GM12801 (cell line): ENCODE measurements around the gene MRPS16.

ENCODE experiments used
- TF ChIP-seq, protein P1 (sequence below): IDR thresholded peaks from one replicate; pipeline ENCODE4 v1.5.1; 2011; ENCODE audit warnings: control low read depth; ENCODE audit not compliant: insufficient read length; ENCODE audit errors: extremely low read depth

The MRPS16 gene

DNA sequence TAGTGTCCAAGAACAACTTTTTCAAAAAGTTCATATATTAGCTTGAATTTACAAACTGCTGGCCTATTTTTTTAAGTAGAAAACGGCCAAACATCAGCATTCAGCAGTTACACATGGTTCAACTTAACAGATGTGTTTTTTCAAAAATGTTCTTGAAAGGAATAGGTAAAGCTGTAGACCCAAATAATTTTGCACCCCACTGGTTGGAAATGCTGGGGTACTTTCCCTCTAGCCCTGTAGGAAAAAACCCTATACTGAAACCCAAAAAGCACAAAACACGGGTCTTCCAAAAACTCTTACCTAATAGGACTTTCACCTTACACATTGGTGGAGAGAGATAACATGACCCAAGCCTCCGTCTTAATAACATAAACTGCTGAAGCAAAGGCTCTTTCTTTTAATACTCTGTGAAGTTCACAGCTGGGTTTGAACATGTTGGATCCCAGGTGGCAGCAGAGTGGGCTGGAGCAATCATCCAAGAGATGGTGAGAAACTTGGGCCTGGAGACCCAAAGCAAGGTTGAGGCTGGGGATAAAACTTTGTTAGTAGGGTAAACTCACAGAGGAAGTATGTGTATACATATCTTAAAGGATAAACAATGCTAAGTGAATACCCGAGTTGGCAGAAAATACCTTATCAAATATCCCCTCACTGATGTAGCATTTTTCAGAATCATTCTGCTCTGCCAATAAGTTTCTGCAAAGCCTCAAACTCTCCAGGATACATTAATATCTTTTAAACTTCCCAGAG lies 4.8 kb downstream of the MRPS16 start:
- TF ChIP-seq, protein P1, sequence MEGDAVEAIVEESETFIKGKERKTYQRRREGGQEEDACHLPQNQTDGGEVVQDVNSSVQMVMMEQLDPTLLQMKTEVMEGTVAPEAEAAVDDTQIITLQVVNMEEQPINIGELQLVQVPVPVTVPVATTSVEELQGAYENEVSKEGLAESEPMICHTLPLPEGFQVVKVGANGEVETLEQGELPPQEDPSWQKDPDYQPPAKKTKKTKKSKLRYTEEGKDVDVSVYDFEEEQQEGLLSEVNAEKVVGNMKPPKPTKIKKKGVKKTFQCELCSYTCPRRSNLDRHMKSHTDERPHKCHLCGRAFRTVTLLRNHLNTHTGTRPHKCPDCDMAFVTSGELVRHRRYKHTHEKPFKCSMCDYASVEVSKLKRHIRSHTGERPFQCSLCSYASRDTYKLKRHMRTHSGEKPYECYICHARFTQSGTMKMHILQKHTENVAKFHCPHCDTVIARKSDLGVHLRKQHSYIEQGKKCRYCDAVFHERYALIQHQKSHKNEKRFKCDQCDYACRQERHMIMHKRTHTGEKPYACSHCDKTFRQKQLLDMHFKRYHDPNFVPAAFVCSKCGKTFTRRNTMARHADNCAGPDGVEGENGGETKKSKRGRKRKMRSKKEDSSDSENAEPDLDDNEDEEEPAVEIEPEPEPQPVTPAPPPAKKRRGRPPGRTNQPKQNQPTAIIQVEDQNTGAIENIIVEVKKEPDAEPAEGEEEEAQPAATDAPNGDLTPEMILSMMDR: no peak

DNA sequence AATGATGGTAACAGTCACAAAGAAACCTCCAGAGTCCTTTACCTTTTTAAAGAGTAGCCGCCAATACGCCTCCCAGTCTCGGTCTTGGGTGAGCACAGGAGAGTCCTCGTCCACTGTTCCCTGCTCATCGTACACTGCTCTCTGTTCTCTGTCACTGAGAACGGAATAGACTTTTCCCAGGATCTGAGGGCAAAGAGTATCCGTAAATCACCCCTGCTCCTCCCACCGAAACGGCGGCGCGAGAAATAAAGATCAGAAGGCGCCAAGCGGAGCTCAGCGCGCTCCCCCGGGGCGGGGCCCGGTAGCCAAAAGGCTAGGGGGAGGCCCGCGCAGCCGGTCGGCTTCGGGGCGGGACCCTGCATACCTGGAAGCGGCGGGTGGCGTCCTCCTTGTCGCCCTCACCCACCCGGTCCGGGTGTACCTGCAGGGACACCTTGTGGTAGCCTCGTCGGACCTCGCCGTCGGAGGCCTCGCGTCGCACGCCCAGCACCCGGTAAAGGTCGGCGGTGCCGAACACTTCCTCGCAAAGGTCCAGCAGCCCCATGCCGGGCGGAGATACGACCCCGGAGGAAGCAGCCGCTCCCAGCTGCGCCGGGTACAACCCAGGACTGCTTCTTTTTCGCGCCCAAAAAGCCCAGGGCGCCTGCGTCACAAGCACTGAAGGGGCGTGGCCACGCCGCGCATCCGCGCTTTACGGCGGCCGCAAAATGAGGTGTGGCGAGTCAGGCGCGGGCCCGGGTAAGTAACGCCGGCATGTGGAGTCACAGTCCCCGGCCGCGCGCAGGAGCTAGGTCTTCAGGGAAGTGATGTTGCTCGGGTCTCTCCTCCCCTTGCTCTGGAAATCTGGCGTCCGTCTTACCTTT lies 5.6 kb downstream of the MRPS16 start, which contains the start of gene DNAJC9:
TSS of gene DNAJC9 (minus strand) at position 610 of the 863 bp plus-strand sequence. CDS start at position 544, 66 bp downstream.
- TF ChIP-seq, protein P1: no peak

DNA sequence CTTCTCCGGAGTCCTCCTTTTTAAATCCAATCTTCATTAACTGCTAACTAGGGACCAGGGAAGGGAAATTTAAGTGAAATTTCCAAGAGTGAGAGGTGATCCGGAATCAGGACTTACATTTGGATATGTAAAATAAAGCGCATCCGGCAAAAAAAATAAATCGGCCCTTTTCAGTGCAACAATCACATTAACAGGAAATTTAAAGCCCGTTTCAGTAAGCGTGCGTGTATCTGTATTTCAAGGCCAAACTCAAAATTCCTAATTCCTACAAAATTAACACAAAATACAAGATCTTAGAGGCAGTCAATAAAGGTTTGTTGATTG lies 6.2 kb downstream of the MRPS16 start:
- TF ChIP-seq, protein P1: no peak

DNA sequence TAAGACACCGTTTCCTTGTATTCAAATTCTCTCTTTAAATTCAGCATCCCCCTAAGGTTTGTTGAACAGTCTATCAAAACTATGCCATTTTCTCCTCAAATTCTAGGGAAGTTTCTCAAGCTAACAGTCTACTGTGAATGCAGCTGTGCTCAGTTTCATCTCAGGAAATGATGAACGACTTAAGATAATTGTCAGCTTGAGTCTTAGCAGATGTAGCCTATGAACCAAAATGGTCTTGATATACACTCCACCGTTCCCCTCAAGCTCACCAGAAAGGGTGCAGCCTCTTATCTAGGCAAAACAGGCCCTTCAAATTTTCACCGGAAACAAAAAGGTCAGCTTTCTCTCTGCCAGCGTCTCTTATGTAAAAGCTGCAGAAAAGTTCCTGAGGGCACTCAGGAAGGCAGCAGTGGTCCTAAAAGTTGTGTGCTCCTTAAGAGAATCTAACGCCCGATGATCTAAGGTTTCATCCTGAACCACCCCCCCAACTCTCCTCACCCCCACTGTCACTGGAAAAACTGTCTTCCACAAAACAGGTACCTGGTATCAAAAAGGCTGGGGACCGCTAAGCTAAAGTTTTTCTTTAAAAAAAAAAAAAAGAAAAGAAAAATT lies 7.5 kb downstream of the MRPS16 start:
- TF ChIP-seq, protein P1: no peak

DNA sequence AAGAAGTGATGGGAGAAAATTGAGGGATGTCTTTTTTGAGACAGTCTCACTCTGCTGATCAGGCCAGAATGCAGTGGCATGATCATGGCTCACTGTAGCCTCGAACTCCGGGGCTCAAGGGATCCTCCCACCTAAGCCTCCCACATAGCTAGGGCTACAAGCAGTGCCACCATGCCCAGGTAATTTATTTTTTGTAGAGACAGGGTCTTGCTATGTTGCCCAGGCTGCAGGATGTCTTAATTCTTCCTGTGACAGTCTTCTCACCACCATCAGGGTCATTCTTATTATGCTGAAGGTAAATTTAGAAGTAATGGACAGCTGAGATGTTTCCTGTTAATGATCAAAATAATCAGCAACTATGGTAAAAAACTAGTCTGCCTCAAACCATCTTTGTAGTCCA lies 12.5 kb downstream of the MRPS16 start:
- TF ChIP-seq, protein P1: no peak

DNA sequence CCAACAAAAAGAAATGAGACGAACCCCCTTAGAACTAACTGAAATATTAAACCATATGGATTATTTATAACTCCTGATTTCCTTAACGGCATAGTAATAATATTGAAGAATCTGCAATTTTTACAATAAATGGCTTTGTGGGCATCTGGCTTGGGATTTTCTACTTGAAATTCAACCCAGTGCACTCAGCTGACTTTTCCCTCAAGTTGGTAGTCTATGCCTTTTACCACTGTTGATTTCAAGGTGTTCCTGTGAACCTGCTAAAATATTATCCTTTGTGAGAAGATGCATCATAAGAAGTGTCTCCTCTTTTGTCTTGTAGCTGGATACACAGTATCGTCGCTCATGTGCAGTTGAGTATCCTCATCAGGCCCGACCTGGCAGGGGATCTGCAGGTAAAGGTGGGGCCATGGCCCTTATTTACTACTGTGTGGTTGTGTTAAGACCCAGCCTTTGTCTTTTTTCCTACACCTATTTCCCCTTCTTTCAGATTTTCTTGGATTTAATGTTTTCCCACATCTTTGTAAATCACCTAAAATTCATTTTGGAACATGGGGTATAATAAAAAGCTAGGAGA lies 13.4 kb downstream of the MRPS16 start:
- TF ChIP-seq, protein P1: no peak

DNA sequence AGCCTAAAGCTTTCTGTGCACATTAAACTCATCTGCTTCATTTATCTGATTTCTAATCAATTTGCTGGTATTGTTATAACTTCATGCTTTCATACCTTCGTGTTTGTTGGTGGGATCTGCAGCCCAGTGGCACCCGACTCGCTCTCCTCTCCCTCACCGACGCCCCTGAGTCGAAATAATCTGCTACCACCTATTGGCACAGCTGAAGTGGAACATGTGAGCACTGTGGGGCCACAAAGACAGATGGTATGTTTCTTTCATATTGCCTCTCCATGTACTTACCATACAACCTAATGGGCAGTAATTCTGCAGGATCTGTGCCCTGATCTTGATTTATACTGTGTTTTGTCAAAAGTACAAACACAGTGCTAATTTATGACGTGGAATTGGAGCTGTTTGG lies 17.7 kb downstream of the MRPS16 start:
- TF ChIP-seq, protein P1: no peak
